ENCODE data around the gene CELA1. TPM values are rescaled to one million over a fixed set of nuclear protein-coding genes. Genes with fewer than 3 reads are reported as not detected.

Gene CELA1
- total and polyA plus RNA-seq, 2 of the 13 experiments (the other 11 are each of a cell fraction or from before 2014, with no cell fraction given), result not detected

GRCh38 chr12:51351913-51352532 is 5.5 kb upstream of the CELA1 start:
- in situ Hi-C loops (cut with HindIII; ENCODE audit: extremely low pct_ligation_motif_present, low pct_unique_long_range_greater_than_20kb), result no loop called here

More at GRCh38 chr12:51351913-51352532, 5.5 kb upstream of the CELA1 start:
- POLR2A ChIA-PET, result no interaction called here
- Histone ChIP-seq H4K20me1 (ENCODE audit: insufficient read depth, low read length) (no peaks in the 10 kb centered on the region), H3K27me3 (ENCODE audit: control insufficient read depth in 1 of 2, insufficient read depth in 2 of 2, low read length in 2 of 2) (peaks cover 0 to 2% of the 10 kb centered on the region in 2 experiments; a peak in 2 of 5 replicates), H3K9ac (ENCODE audit: insufficient read depth, low read depth, low read length) (no peak overlapping the region), H3K36me3 (replicated peaks in 1 of 2; ENCODE audit: control insufficient read depth in 1 of 2, insufficient read depth in 2 of 2, low read length in 2 of 2) (no peaks in the 10 kb centered on the region), H3K27ac (ENCODE audit: extremely low read length, insufficient read depth, low read length) (no peak overlapping the region), H3K4me2 (ENCODE audit: low read depth, low read length) (no peak overlapping the region), H3K4me1 (ENCODE audit: insufficient read depth, low read length) (peaks cover 6% of the 10 kb centered on the region), H3K79me2 (ENCODE audit: insufficient read depth, low read length) (no peaks in the 10 kb centered on the region), H2AFZ (ENCODE audit: low read length) (no peak overlapping the region), H3K4me3 (replicated peaks in 1 of 3; ENCODE audit: insufficient read depth in 1 of 3, low read depth in 2 of 3, low read length in 3 of 3) (no peak overlapping the region), H3K9me3 (ENCODE audit: low read length) (no peaks in the 10 kb centered on the region)
- FAIRE-seq, result peak; percentile 69
- peak; percentile 75 for ATAC-seq
- no TSS peak for BruUV-seq (replicated peaks)
- 31% methylated on average over 8 of the region's 11 CpGs for WGBS (ENCODE audit: low lambda C conversion rate)
- intact Hi-C loops (cut with micrococcal nuclease; ENCODE audit: unreplicated experiment), result no loop called here
- TF ChIP-seq SMC3 (IDR thresholded peaks at IDR 0.05; ENCODE audit: low read length) (peak; percentile 69; the same call in 1 of the 2 replicates), YEATS2 (CRISPR knock-in tag; IDR thresholded peaks at IDR 0.05; ENCODE audit: borderline replicate concordance) (no peak), ZNF33A (CRISPR knock-in tag; IDR thresholded peaks at IDR 0.05; ENCODE audit: borderline replicate concordance) (no peak), CBX2 (IDR thresholded peaks at IDR 0.05; ENCODE audit: low read depth, low read length) (no peak), CBX2 (CRISPR knock-in tag; IDR thresholded peaks at IDR 0.05; ENCODE audit: low read depth) (no peak), STAG1 (CRISPR knock-in tag; IDR thresholded peaks at IDR 0.05) (peak; percentile 82), RAD21 (CRISPR knock-in tag; IDR thresholded peaks at IDR 0.05) (peak; percentile 62; the same call in 1 of the 2 replicates), CTCF (CRISPR knock-in tag; IDR thresholded peaks at IDR 0.05) (peak; percentile 76)
- CTCF ChIA-PET (ENCODE audit: low intra/inter-chr PET ratio, low total read pairs), result interaction anchor here (1.1 kb wide), 1 partner anchor 527 kb away, joined by 3 read pairs; no protein-coding TSS in a partner anchor
- DNase-seq (ENCODE audit: low spot score), result peak; percentile 30

Measured in HepG2 (cell line).